Islet precursor cell (in vitro differentiated cells): ENCODE data around the gene CYSLTR2.
"Not testable (repeated sequence)": the region's sequence is repeated elsewhere in the genome, so short reads cannot be mapped to it uniquely, and the experiment has no call there.

Experiments used
- DNase-seq: peaks from one replicate; pipeline ENCODE4 v3.0.0-alpha.2; 2018

The CYSLTR2 gene

GRCh38 chr13:48646791-48647190 lies 6.9 kb upstream of the CYSLTR2 start:
- no peak for DNase-seq

- DNase-seq: no peak
These were observed 6.1 kb upstream of the CYSLTR2 start for GRCh38 chr13:48647625-48648024.

- no peak for DNase-seq
These were observed 5.3 kb upstream of the CYSLTR2 start for GRCh38 chr13:48648446-48648845.

GRCh38 chr13:48652851-48653471 lies 768 bp upstream of the CYSLTR2 start:
- DNase-seq: no peak

- no peak for DNase-seq
These were observed 782 bp downstream of the CYSLTR2 start for GRCh38 chr13:48654511-48654910.

- no peak for DNase-seq
These were observed 1.6 kb downstream of the CYSLTR2 start for GRCh38 chr13:48655291-48655690.

- no peak for DNase-seq
These were observed 2.9 kb downstream of the CYSLTR2 start for GRCh38 chr13:48656608-48657007.

- no peak for DNase-seq
These were observed 6.8 kb downstream of the CYSLTR2 start for GRCh38 chr13:48660361-48661076.

- no peak for DNase-seq
These were observed 7.4 kb downstream of the CYSLTR2 start for GRCh38 chr13:48661107-48661506.

- no peak for DNase-seq
These were observed 8.5 kb downstream of the CYSLTR2 start for GRCh38 chr13:48662226-48662625.

GRCh38 chr13:48667136-48667535 lies 13.4 kb downstream of the CYSLTR2 start:
- no peak for DNase-seq

GRCh38 chr13:48671421-48671820 lies 17.7 kb downstream of the CYSLTR2 start:
- not testable (repeated sequence) for DNase-seq

GRCh38 chr13:48675247-48675646 lies 21.5 kb downstream of the CYSLTR2 start:
- no peak for DNase-seq

- no peak for DNase-seq
These were observed 24.6 kb downstream of the CYSLTR2 start for GRCh38 chr13:48678316-48678715.

GRCh38 chr13:48679941-48680680 lies 26.4 kb downstream of the CYSLTR2 start:
- no peak for DNase-seq

GRCh38 chr13:48680756-48681392 lies 27.1 kb downstream of the CYSLTR2 start:
- no peak for DNase-seq

GRCh38 chr13:48681905-48682304 lies 28.2 kb downstream of the CYSLTR2 start:
- DNase-seq: no peak

- no peak for DNase-seq
These were observed 28.7 kb downstream of the CYSLTR2 start for GRCh38 chr13:48682436-48682835.

GRCh38 chr13:48686636-48687210 lies 33.0 kb downstream of the CYSLTR2 start:
- DNase-seq: no peak

GRCh38 chr13:48687249-48687648 lies 33.5 kb downstream of the CYSLTR2 start:
- DNase-seq: no peak

- no peak for DNase-seq
These were observed 40.3 kb downstream of the CYSLTR2 start for GRCh38 chr13:48693998-48694397.

GRCh38 chr13:48695776-48696175 lies 42.0 kb downstream of the CYSLTR2 start:
- no peak for DNase-seq

- DNase-seq: not testable (repeated sequence)
These were observed 42.9 kb downstream of the CYSLTR2 start for GRCh38 chr13:48696676-48697075.
